Spleen (tissue), 11 donors: ENCODE measurements around the gene FGD5. TPM values are rescaled to one million over a fixed set of nuclear protein-coding genes. Genes with fewer than 3 reads are reported as not detected.

Experiments
- DNase-seq: peaks from one replicate; pipeline ENCODE4 v3.0.0-alpha.2; 2020
- H3K27ac ChIP-seq, 8 donors: fragments of 200-600 bp; sonication (generic) in 7 of 8; 1 replicate in 4 of 8; 2 replicates in 4 of 8; pipeline versions ENCODE4 v1.5.0 to v1.8.0; 2016 to 2021; ENCODE audit warnings: inconsistent platforms in 4 of 8, mild to moderate bottlenecking in 4 of 8, moderate library complexity in 1 of 8
- H3K27me3 ChIP-seq, 7 donors: fragments of 200-600 bp; sonication (generic) in 6 of 7; replicated peaks in 1 of 7; 1 replicate in 4 of 7; 2 replicates in 3 of 7; pipeline versions ENCODE4 v1.5.0 to v1.8.0; 2016 to 2021; ENCODE audit warnings: inconsistent platforms in 3 of 7, mild to moderate bottlenecking in 1 of 7
- H3K36me3 ChIP-seq, 6 donors: fragments of 200-600 bp; sonication (generic) in 5 of 6; 1 replicate in 4 of 6; 2 replicates in 2 of 6; pipeline versions ENCODE4 v1.5.0 to v1.8.0; 2016 to 2021; ENCODE audit warnings: inconsistent platforms in 2 of 6
- H3K4me1 ChIP-seq, 6 donors: fragments of 200-600 bp; sonication (generic) in 5 of 6; 1 replicate in 3 of 6; 2 replicates in 3 of 6; pipeline versions ENCODE4 v1.5.0 to v1.8.0; 2016 to 2021; ENCODE audit warnings: inconsistent platforms in 3 of 6
- H3K4me3 ChIP-seq, 8 donors: fragments of 200-600 bp; sonication (generic) in 7 of 8; 1 replicate in 4 of 8; 2 replicates in 4 of 8; pipeline versions ENCODE4 v1.5.0 to v1.8.0; 2016 to 2021; ENCODE audit warnings: inconsistent platforms in 4 of 8, mild to moderate bottlenecking in 4 of 8, moderate library complexity in 2 of 8
- H3K9me3 ChIP-seq, 8 donors: fragments of 200-600 bp; sonication (generic) in 7 of 8; 1 replicate in 4 of 8; 2 replicates in 4 of 8; pipeline versions ENCODE4 v1.5.0 to v1.8.0; 2016 to 2021; ENCODE audit warnings: inconsistent platforms in 4 of 8
- POLR2A ChIP-seq, 3 donors: fragments of 450-650 bp; IDR thresholded peaks; one replicate each; pipeline ENCODE4 v1.5.1; 2017; ENCODE audit warnings: antibody characterized with exemption in 3 of 3, mild to moderate bottlenecking in 1 of 3
- POLR2AphosphoS5 ChIP-seq, 3 donors: sonication (generic); formaldehyde crosslinking; IDR thresholded peaks; one replicate each; pipeline ENCODE4 v1.5.1; 2017; ENCODE audit warnings: antibody characterized with exemption in 3 of 3
- WGBS, 5 donors: extraction: QIAGEN DNeasy Blood & Tissue Kit in 3 of 5; methylation state at CpG; one replicate each; pipeline versions ENCODE4 v1.1.5 to v1.1.7; 2013 to 2018; 5-methylcytosine and 5-hydroxymethylcytosine counted together
- intact Hi-C: fragments of 100-400 bp; cut with DNase I; formaldehyde crosslinking; loops from one replicate; pipeline ENCODE4 v1.15.0; 2023; ENCODE audit warnings: low total_unique reads
- polyA plus RNA-seq, 3 donors: library from polyadenylated mRNA; stranded (reverse); fragments of 200-250 nt; gene quantifications; one replicate each; pipeline ENCODE4 v1.2.1, GENCODE V29; 2013
- total RNA-seq, 7 donors: library from RNA; depleted of rRNA in 3 of 7; stranded (reverse); fragments of >200 nt in 3 of 7; fragmentation: NEBNext Ultra II Directional in 4 of 7; extraction: Animal tissue kit (Norgen Biotek cat#: 25700) in 4 of 7; gene quantifications; one replicate each; pipeline versions ENCODE4 v1.1.0 to v1.2.1, GENCODE V29; 2016 to 2021
- TF ChIP-seq, protein P1 (sequence below), 11 experiments: fragments of 200-600 bp in 7 of 11; fragments of 450-650 bp in 4 of 11; sonication (generic) in 4 of 11; IDR thresholded peaks in 8 of 11; conservative IDR thresholded peaks in 3 of 11; 1 replicate in 7 of 11; 2 replicates in 4 of 11; pipeline versions ENCODE4 v1.4.0 to v1.8.0; 2016 to 2021; ENCODE audit warnings: antibody characterized with exemption in 11 of 11, inconsistent platforms in 4 of 11, mild to moderate bottlenecking in 1 of 11
- donor health status: healthy with polysubstance abuse.
- donor health status: DM: no; HTN: no; CAD: no; lungs with moderate emphysema.
- donor health status: DM: no; HTN: no; CAD: no.
- donor health status: Bipolar disorder and iron deficiency.
- donor health status: healthy.
- donor health status: DM: no; HTN: no; CAD: no.
- donor health status: DM: yes; HTN: yes; CAD: no.

FGD5 gene
- total and polyA plus RNA-seq, 10 donors, result 6.0 to 145 (median 63.8) TPM

DNA sequence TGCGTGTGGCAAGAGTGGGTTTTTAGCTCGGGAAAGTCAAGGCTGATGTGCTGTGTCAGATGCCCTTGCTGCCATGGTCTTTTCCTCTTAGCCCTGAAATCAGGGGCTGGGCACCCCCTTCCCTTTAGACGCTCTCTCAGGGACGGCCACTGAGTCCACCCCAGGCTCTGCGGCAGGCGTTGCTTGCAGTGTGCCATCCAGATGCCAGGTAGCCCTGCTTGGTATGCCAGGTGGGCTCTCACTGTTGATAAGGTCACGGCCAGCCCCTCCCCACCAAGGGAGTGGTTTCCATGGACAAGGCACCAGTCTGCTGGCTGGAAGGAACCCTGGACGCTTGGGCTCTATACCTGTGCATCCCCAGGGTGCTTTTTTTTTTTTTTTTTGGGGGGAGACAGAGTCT, 24.6 kb downstream of the FGD5 start:
- Histone ChIP-seq H3K4me3 (no peak overlapping the region), H3K27me3 (peaks cover 0 to 10% (median 0%) of the 10 kb centered on the region in 7 donors), H3K27ac (peak overlapping the region in 1 of 8 donors; percentile 2), H3K36me3 (no peaks in the 10 kb centered on the region), H3K9me3 (no peaks in the 10 kb centered on the region), H3K4me1 (peaks cover 10 to 75% (median 33%) of the 10 kb centered on the region in 6 donors)
- DNase-seq, result no peak
- WGBS, 5 donors, result 71 to 82% (median 76%) methylated on average over 8 of the region's 8 CpGs
- TF ChIP-seq POLR2AphosphoS5 (IDR thresholded peaks at IDR 0.05) (peak in 1 of 3 donors; percentile 18), POLR2A (IDR thresholded peaks at IDR 0.05) (no peak)
- intact Hi-C loops, result no loop called here

DNA sequence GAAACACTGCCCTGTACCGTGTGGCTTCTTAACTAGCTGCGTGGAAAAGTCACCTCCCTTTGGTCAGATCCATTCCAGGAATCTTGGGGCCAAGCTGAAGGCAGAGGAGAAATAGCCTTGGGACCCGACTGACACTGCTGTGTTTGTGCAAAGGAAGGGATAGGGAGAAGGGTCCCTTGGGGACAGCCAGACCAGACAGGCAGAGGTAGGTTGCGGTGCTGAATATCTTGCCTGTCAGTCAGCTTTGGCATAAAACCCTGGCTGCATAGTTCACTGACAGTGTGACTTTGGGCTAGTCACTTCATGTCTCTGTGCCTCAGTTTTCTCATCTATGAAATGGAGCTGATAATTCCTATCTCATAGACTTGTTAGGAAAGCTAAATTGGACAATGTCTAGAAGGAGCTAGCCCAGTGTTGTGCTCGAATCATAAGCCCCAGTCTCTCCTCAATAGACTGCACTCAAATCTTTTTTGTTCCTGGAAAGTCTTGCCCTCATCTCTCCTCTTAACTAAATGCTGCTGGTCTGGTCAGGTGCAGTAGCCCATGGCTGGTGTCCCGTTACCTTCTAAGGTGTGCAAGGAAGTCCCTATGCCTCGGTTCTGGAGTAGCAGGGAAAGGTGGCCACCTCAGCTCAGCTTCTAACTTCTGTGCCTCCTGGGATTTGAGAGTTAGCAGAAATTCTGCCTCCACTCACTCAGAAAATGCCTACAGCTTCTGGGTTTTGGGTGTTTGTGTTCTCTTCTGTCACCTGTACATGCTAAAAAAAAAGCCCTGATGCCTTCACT, 25.8 kb downstream of the FGD5 start:
- H3K4me1 ChIP-seq, result peaks cover 9 to 77% (median 35%) of the 10 kb centered on the region in 6 donors
- intact Hi-C loops, result no loop called here
- 63 to 89% (median 76%) methylated on average over 7 of the region's 7 CpGs for whole genome bisulfite sequencing, 5 donors

DNA sequence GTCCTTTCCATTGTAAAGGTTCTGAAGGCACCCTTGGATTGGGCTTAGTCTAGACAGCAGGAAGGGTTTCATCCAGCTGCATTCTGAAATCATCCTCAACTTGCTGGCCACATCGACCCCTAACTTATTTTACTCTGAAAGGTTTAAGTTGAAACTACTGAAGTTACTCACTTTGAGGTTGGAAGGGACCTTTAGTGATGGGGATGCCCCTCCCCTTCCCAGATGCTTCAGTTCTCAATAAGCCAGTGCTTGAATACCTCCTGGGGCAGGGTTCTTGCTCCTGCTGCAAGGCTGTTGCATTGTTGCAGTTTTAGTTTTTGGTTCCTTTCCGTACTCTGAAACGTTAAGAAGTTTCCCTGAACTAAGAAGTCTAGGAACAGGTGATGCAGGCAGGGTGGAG, 26.4 kb downstream of the FGD5 start:
- Histone ChIP-seq H3K27me3 (peaks cover 0 to 15% (median 0%) of the 10 kb centered on the region in 7 donors), H3K9me3 (no peaks in the 10 kb centered on the region), H3K27ac (no peak overlapping the region), H3K36me3 (no peaks in the 10 kb centered on the region), H3K4me1 (peaks cover 11 to 83% (median 36%) of the 10 kb centered on the region in 6 donors), H3K4me3 (no peak overlapping the region)
- intact Hi-C loops, result no loop called here
- WGBS, 5 donors, result 35 to 61% (median 55%) methylated on average over 3 of the region's 3 CpGs
- no peak for DNase-seq
- TF ChIP-seq, protein P1, sequence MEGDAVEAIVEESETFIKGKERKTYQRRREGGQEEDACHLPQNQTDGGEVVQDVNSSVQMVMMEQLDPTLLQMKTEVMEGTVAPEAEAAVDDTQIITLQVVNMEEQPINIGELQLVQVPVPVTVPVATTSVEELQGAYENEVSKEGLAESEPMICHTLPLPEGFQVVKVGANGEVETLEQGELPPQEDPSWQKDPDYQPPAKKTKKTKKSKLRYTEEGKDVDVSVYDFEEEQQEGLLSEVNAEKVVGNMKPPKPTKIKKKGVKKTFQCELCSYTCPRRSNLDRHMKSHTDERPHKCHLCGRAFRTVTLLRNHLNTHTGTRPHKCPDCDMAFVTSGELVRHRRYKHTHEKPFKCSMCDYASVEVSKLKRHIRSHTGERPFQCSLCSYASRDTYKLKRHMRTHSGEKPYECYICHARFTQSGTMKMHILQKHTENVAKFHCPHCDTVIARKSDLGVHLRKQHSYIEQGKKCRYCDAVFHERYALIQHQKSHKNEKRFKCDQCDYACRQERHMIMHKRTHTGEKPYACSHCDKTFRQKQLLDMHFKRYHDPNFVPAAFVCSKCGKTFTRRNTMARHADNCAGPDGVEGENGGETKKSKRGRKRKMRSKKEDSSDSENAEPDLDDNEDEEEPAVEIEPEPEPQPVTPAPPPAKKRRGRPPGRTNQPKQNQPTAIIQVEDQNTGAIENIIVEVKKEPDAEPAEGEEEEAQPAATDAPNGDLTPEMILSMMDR (IDR thresholded peaks at IDR 0.05 in 8 of 11, conservative IDR thresholded peaks at IDR 0.05 in 3 of 11), result no peak
- TF ChIP-seq POLR2A (IDR thresholded peaks at IDR 0.05) (no peak), POLR2AphosphoS5 (IDR thresholded peaks at IDR 0.05) (no peak)

More for the DNA sequence above, 25.8 kb downstream of the FGD5 start:
- no peak overlapping the region for H3K4me3 ChIP-seq
- H3K36me3 ChIP-seq, result no peaks in the 10 kb centered on the region
- no peak for TF ChIP-seq POLR2AphosphoS5 (IDR thresholded peaks at IDR 0.05)
- no peak overlapping the region for H3K27ac ChIP-seq
- DNase-seq, result no peak
- peaks cover 0 to 11% (median 0%) of the 10 kb centered on the region in 7 donors for H3K27me3 ChIP-seq
- no peaks in the 10 kb centered on the region for H3K9me3 ChIP-seq

DNA sequence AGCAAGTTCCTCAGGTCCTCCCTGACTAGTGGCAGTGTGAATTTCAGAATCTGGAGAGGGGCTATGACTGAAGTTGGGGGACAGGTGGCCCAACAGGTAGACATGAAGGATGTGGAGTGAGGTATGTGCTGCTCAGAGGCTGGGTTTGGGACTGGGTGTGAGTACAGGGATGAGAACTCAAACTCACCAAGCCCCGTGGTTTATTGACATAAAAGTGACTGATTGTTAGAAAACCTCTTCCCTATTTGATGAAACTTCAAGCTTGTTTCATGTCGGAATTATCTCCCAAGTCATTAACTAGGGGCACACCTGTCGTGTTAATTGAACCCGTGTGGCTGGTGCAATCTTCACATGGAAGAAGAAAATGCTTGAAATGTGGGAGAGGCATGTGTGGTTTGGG, 27.1 kb downstream of the FGD5 start:
- Histone ChIP-seq H3K27me3 (peaks cover 0 to 16% (median 0%) of the 10 kb centered on the region in 7 donors), H3K27ac (peak overlapping the region in 1 of 8 donors; percentile 64), H3K4me3 (no peak overlapping the region), H3K4me1 (peaks cover 11 to 84% (median 34%) of the 10 kb centered on the region in 6 donors), H3K36me3 (no peaks in the 10 kb centered on the region), H3K9me3 (no peaks in the 10 kb centered on the region)
- DNase-seq, result no peak
- intact Hi-C loops, result no loop called here
- 52 to 70% (median 65%) methylated on average over 4 of the region's 4 CpGs for WGBS, 5 donors
- TF ChIP-seq, protein P1 (IDR thresholded peaks at IDR 0.05 in 8 of 11, conservative IDR thresholded peaks at IDR 0.05 in 3 of 11), result no peak
- no peak for TF ChIP-seq POLR2A (IDR thresholded peaks at IDR 0.05)
- no peak for TF ChIP-seq POLR2AphosphoS5 (IDR thresholded peaks at IDR 0.05)

DNA sequence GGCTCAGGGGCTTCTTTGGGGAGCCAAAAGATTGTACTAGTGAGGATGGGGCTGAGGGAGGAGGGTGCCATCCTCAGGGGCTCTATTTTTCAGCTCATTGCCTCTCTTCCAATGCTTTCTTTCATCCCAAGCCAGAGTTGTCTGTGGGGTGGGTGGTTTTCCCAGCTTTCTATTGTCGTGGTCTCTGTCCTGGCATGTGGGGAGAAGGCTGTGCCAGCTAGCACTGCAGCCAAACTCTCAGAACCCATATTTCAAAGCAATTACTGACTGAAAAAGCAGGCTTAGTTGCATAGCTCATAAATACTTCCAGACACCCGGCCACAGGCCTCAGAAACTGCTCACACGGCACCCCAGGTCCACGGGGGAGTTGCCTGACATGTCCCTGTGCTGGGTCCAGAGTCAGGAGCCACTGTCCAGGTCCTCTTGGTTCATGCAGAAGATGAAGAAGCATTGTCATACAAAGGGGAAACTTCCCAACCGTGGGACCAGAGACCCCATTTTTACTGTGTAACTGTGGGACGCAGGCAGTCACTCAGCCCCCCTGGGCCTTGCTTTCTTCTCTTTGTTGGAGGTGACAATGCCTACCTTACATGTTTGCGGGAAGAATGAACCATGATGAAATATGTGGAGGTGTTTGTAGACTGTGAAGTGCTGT, 27.6 kb downstream of the FGD5 start:
- H3K4me3 ChIP-seq, result no peak overlapping the region
- peak overlapping the region in 2 of 8 donors; percentile 64 to 71 for H3K27ac ChIP-seq
- peaks cover 0 to 16% (median 0%) of the 10 kb centered on the region in 7 donors for H3K27me3 ChIP-seq
- intact Hi-C loops, result no loop called here
- WGBS, 5 donors, result 53 to 75% (median 65%) methylated on average over 7 of the region's 7 CpGs
- DNase-seq, result no peak
- H3K4me1 ChIP-seq, result peaks cover 11 to 79% (median 31%) of the 10 kb centered on the region in 6 donors
- TF ChIP-seq, protein P1 (IDR thresholded peaks at IDR 0.05 in 8 of 11, conservative IDR thresholded peaks at IDR 0.05 in 3 of 11), result no peak
- no peak for TF ChIP-seq POLR2A (IDR thresholded peaks at IDR 0.05)
- TF ChIP-seq POLR2AphosphoS5 (IDR thresholded peaks at IDR 0.05), result no peak
- H3K9me3 ChIP-seq, result no peaks in the 10 kb centered on the region
- H3K36me3 ChIP-seq, result no peaks in the 10 kb centered on the region
